Stimulated activated CD8-positive, alpha-beta memory T cell treated with anti-CD3 and anti-CD28 coated beads, Interleukin-2, amount 100 ng/mL, for 48 hours (primary cell): Measurements from ENCODE around the gene LDB3.

Experiments used
- DNase-seq, 2 donors: peaks; one replicate each; pipeline ENCODE4 v3.0.0-alpha.2; 2020; ENCODE audit warnings: low read depth in 2 of 2

LDB3 gene

GRCh38 chr10:86664341-86665217, 3.7 kb upstream of the LDB3 start:
- DNase-seq: no peak

DNA sequence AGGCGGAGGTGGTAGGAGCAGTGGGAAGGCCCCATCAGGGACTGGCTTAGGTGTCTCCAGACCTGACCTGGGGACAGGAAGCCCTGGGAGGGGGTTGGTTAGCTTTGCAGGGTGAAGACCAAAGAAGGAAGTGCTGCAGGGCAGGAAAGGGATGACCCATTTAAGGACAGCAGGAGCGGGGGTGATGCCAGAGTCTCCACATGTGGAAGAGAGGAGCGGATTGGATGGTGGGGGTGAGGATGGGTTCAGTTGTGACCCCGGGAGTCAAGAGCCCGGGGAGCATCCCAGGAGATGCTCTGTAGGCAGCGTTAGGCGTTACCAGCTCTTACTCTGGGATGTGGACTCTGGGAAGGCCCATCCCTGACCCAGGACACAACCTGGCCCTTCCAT, 3.1 kb upstream of the LDB3 start:
- DNase-seq: no peak

GRCh38 chr10:86665868-86666267, 2.4 kb upstream of the LDB3 start:
- no peak for DNase-seq

- no peak for DNase-seq
Measured at GRCh38 chr10:86666538-86666937, 1.8 kb upstream of the LDB3 start.

DNA sequence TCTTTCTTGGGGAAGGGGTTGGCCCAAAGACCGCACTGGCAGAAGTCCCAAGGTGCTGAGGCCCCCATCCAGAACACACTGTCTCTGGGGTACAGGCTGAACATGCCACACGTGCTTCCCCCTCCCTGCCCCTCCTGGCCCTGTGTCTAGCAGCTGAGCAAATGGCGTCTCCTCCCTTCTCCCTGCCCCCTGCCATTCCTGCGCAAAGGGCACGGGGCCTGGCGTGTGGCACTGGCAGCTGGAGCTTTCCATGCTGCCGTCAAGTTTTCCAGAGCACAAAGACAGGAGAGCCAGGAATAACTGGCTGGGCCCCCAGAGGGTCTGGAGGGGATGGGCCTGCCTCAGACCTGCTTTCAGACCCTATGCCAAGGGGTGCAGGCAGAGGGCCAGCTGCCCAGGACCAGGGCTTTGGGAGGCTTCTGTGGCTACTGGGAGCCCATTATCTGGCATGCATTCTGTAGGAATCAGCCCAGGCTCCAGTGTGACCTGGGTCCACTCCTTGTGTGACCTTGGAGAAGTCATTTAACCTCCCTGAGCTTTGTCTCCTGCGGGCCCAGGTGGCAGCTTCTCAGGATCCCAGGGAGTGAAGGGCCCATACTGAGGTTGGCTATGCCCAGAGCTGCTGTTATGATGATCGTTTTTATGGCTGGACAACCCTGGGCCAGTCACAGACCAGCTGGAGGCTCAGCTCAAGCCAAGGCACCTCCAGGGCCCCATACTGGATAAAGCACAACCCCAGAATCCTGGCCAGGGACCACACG, 710 bp upstream of the LDB3 start:
- no peak for DNase-seq

GRCh38 chr10:86670290-86670811, 2.0 kb downstream of the LDB3 start:
- DNase-seq: no peak

GRCh38 chr10:86670876-86671275, 2.6 kb downstream of the LDB3 start:
- no peak for DNase-seq

DNA sequence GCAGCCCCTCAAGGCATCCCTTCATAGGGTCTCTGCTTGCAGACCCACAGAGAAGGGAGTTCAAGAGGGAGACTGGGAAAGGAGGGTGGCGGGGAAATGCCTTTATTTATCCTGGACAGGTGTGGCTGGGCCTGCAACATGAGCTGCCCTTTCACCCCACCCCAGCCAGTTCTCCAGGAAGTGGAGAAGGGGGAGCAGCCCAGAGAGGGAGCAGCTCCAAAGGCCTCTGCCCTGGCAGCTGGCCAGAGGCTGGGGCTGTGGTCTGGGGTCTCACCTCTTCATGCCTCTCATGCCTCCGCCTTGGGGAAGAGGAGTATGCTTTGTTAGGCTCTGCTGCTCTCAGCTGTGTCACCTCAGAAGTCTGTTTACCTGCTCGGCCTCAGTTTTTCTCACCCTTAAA, 3.1 kb downstream of the LDB3 start:
- no peak for DNase-seq

DNA sequence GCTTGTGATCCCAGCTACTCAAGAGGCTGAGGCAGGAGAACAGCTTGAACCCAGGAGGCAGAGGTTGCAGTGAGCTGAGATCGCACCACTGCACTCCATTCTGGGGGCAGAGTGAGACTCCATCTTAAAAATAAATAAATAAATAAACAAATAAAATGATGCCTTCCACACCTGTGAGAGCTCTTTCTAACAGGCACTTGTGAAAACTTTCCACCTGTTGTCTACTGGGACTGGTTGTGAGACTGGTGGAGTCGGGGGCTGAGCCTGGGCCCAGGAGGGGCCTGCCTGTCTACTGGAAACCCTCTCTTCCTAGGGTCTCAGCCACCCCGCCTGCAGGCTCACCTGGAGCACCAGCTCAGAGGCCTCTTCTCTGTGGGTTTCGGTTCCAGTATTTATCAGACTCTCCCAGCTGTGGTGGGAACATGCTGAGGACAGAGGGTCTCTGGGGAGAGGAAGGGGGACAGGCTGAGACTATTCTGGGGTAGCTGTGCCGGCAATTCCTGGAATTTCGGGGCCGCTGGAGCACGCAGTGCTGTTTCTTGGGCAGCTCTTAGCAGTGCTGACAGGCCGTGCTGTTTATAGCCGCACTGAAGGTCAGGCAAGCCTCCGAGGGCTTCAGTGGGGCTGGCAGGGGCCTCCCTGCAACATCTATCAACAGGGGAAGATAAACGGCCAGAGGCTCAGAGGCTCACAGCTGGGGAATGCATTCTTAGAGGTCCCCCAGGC, 3.8 kb downstream of the LDB3 start:
- DNase-seq: no peak

DNA sequence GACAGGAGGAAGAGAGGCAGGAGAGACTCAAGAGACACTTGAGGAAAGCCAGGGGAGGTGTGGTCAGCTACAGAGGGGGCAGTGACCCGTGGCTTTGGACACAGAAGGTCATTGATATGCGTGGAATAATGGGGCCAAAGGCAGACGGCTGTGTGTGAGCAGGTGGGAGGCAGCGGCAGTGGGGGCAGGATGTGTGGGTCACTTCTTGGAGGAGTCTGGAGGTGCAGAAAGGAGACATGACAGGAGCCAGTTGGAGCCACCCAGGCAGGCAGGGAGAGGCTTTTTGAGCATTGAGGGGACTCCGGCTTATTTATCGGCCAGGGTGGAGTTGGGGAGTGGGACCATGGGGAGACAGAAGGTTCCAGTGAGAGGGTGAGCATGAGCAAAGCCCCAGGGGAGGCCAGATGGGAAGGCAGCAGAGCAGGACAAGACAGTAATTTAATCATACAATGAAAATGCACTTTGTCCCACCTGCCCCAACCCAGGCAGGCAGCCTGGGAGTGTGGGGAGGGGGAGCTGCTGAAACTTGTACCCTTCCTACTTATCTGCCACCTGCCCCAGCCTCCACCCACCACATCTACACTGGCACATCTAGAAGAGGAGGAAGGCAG, 5.0 kb downstream of the LDB3 start:
- no peak for DNase-seq

DNA sequence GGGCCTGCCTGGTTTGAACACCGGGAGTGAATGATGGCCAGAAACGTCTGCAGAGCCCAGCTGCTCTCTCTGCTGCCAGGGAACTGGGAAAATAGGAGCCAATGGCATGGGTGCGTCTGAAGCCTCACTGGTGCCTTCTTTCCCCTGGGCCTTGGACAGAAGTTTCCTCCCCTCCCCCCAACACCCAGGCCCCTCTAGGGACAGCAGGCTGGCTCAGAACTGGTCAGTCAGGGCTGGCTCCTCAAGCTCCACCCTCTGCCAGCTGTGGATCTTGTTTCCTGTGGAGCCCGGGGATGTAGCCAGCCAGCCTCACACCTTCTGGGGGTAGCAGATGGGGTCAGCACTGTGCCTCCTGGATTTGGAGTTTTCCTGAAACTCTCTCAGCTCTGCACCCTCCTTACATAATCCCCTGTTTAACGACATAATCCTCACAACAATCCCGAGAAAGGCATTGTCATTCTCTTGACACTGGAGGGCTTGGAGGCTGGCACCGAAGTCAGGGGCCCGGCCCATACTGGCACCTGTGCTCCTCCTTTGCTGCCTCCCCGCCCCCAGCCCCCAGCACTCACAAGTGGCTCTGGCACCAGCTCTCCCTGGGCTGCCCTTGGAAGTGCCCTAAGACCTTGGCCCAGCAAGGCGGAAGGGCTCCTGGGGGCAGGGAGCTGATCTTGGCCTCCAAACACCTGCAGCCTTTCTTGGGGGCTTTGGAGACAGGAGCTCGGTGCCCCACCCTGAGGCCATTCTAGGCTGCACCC, 5.7 kb downstream of the LDB3 start:
- no peak for DNase-seq

DNA sequence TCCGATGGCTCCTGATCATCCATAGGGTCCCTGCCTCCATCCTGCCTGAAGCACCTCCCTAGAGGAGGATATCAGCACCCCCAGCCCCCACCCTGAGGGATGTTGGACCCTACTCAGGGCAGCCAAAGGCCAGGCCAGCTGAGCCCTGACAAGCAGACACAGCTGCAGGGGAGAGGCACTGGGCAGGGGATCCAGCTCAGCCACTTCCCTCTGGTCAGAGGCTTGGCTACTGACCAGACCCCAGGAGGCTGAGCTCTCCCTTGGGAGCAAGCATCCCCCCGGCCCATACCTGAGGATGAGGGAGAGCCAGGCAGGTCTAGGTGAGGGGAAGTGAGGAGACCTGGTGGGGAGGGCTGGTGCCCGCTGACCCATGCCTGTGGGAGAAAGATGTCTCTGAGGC, 6.6 kb downstream of the LDB3 start:
- DNase-seq: no peak

DNA sequence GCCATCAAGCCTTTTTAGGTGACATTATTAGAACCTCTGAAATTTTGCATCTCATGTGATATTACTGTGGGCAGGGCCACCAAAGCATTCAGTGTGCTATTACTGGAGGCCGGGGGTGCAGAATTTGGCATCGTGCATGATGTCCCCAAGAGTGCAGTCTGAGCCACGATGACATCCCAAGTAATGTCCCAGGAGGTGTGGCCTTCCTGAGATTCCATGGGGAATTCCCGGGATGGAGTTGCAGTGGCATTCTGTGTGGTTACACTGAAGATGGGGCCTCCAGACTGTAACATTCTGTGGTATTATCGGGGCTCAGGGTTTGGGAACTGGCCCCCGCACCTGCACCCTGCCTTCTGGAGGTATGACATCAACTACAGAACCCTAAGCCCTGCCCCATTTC, 9.1 kb downstream of the LDB3 start:
- no peak for DNase-seq

- no peak for DNase-seq
Measured at GRCh38 chr10:86678999-86679792, 10.9 kb downstream of the LDB3 start.

DNA sequence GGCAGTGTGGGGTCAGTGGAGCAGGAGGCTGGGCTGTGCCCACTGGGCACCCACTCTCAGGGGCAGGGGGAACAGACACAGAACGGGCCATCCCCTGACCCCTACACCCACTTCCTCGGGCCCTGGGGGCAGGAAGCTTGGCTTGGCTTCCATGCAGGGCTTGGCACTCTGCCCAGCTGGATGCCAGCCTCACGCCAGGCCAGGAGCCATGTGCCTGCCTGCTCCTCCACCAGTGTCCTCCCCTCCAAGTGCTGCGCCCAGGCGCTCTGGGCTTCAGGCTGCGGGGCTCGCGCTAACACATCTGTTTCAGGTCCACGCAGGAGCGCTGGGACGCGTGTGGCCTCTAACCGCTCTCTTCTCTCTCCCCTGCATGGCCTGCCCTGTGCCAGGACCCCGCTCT, 12.7 kb downstream of the LDB3 start:
- no peak for DNase-seq

GRCh38 chr10:86681722-86682386, 13.5 kb downstream of the LDB3 start:
- DNase-seq: no peak

GRCh38 chr10:86682675-86683074, 14.4 kb downstream of the LDB3 start:
- no peak for DNase-seq

GRCh38 chr10:86684331-86685097, 16.2 kb downstream of the LDB3 start:
- no peak for DNase-seq

DNA sequence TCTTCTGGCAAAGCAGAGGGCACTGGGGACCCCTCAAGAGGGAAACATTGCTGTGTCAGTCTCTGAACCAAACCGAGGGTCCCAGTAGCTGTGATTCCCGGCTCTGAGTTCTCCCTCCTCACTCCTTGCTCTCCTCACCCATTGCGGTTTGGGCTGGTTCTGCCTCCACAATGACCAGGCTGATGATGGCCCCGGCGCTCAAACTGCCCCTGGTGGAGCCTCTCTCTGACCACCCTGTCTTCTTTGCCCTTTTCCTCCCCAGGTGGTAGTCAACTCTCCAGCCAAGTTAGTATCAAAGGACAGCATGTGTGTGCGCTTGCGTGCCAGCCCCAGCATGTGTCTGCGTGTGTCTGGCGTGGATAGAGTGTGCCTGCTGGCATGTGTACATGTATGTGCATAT, 17.1 kb downstream of the LDB3 start:
- DNase-seq: no peak
